IMR-90 (cell line): Measurements from ENCODE around the gene TMEM100. TPM values are rescaled to one million over a fixed set of nuclear protein-coding genes. Genes with fewer than 3 reads are reported as not detected.
"Not testable (repeated sequence)": the region's sequence is repeated elsewhere in the genome, so short reads cannot be mapped to it uniquely, and the experiment has no call there.

Source experiments
- ATAC-seq: fragments of 200-7000 bp; cut with Tn5 transposase; 2 replicates; pipeline ENCODE4 v1.9.1; 2020; ENCODE audit warnings: low read depth, mild to moderate bottlenecking, moderate library complexity
- BruUV-seq: library from RNA; stranded (reverse); fragments of 400-500 nt; replicated peaks from 2 replicates; lab custom pipeline; 2021; lab: Mats Ljungman, UMichigan
- CTCF ChIA-PET: fragments of 300-600 bp; formaldehyde crosslinking; extraction: SDS; loops from one replicate; lab custom pipeline; 2021; ENCODE audit warnings: antibody characterized with exemption; lab: Yijun Ruan, JAX
- POLR2A ChIA-PET: fragments of 300-600 bp; sonication (Branson Sonifier 250); formaldehyde crosslinking; loops from one replicate; lab custom pipeline; 2022; ENCODE audit warnings: antibody characterized with exemption; ENCODE audit not compliant: unreplicated experiment; lab: Charles Lee
- DNase-seq: peaks from one replicate; pipeline ENCODE4 v3.0.0; 2013
- H2AFZ ChIP-seq: replicated peaks from 2 replicates; pipeline ENCODE3; 2013; ENCODE audit warnings: low read length, mild to moderate bottlenecking; ENCODE audit not compliant: poor library complexity
- H2AK5ac ChIP-seq: 2 replicates; pipeline ENCODE4 v1.6.1; 2013; ENCODE audit warnings: low read depth, low read length, inconsistent platforms
- H2AK9ac ChIP-seq: replicated peaks from 2 replicates; pipeline ENCODE3; 2013; ENCODE audit warnings: mild to moderate bottlenecking, low read depth, low read length, moderate library complexity; ENCODE audit not compliant: poor library complexity
- H2BK120ac ChIP-seq: 2 replicates; pipeline ENCODE4 v1.6.1; 2013; ENCODE audit warnings: low read depth, low read length, inconsistent platforms
- H2BK15ac ChIP-seq: 3 replicates; pipeline ENCODE4 v1.6.1; 2013; ENCODE audit warnings: low read depth, low read length, inconsistent platforms
- H2BK20ac ChIP-seq: 2 replicates; pipeline ENCODE4 v1.6.1; 2013; ENCODE audit warnings: low read depth, mild to moderate bottlenecking, inconsistent platforms, low read length, moderate library complexity
- H2BK5ac ChIP-seq: 2 replicates; pipeline ENCODE4 v1.6.1; 2013; ENCODE audit warnings: mild to moderate bottlenecking, low read depth, low read length, inconsistent platforms; ENCODE audit not compliant: poor library complexity, severe bottlenecking
- H3K14ac ChIP-seq: replicated peaks from 2 replicates; pipeline ENCODE4 v1.6.1; 2013; ENCODE audit warnings: low read depth, low read length, inconsistent platforms
- H3K18ac ChIP-seq: 2 replicates; pipeline ENCODE4 v1.6.1; 2013; ENCODE audit warnings: low read depth, low read length, control low read depth
- H3K23ac ChIP-seq: 2 replicates; pipeline ENCODE4 v1.6.1; 2013; ENCODE audit warnings: low read depth, low read length, inconsistent platforms
- H3K27ac ChIP-seq: 2 replicates; pipeline ENCODE4 v1.5.1; 2013; ENCODE audit warnings: mild to moderate bottlenecking, control low read depth, low read length; ENCODE audit not compliant: insufficient read depth
- H3K27me3 ChIP-seq: 2 replicates; pipeline ENCODE4 v1.6.1; 2013; ENCODE audit warnings: low read length; ENCODE audit not compliant: control insufficient read depth, insufficient read depth
- H3K36me3 ChIP-seq: 2 replicates; pipeline ENCODE4 v1.6.1; 2013; ENCODE audit warnings: low read length, mixed read lengths; ENCODE audit not compliant: control insufficient read depth, insufficient read depth
- H3K4ac ChIP-seq: 2 replicates; pipeline ENCODE4 v1.6.1; 2013; ENCODE audit warnings: low read depth, low read length, inconsistent platforms
- H3K4me1 ChIP-seq: 2 replicates; pipeline ENCODE4 v1.6.1; 2013; ENCODE audit warnings: low read length, mixed read lengths; ENCODE audit not compliant: control insufficient read depth, insufficient read depth
- H3K4me2 ChIP-seq: 2 replicates; pipeline ENCODE4 v1.6.1; 2013; ENCODE audit warnings: low read depth, mild to moderate bottlenecking, control low read depth, low read length, moderate library complexity
- H3K4me3 ChIP-seq: 2 replicates; pipeline ENCODE4 v1.5.1; 2013; ENCODE audit warnings: low read depth, mild to moderate bottlenecking, control low read depth, low read length, moderate library complexity; ENCODE audit not compliant: insufficient read depth
- H3K56ac ChIP-seq: 2 replicates; pipeline ENCODE4 v1.6.1; 2013; ENCODE audit warnings: low read length, inconsistent platforms; ENCODE audit not compliant: insufficient read depth; ENCODE audit errors: extremely low read depth
- H3K79me1 ChIP-seq, 2 experiments: 2 replicates each; pipeline ENCODE4 v1.6.1; 2013; ENCODE audit warnings: low read length in 2 of 2, inconsistent platforms in 1 of 2, low read depth in 1 of 2
- H3K9ac ChIP-seq: 2 replicates; pipeline ENCODE4 v1.6.1; 2013; ENCODE audit warnings: low read depth, low read length, control low read depth
- H3K9me1 ChIP-seq: 2 replicates; pipeline ENCODE4 v1.6.1; 2013; ENCODE audit warnings: low read length, inconsistent platforms; ENCODE audit not compliant: insufficient read depth
- H3K9me3 ChIP-seq: 2 replicates; pipeline ENCODE4 v1.6.1; 2013; ENCODE audit warnings: low read length; ENCODE audit not compliant: control insufficient read depth, insufficient read depth
- H4K20me1 ChIP-seq: 2 replicates; pipeline ENCODE4 v1.6.1; 2013; ENCODE audit warnings: low read length, inconsistent platforms; ENCODE audit not compliant: insufficient read depth
- H4K5ac ChIP-seq: 2 replicates; pipeline ENCODE4 v1.6.1; 2013; ENCODE audit warnings: mild to moderate bottlenecking, low read depth, low read length, control low read depth
- H4K8ac ChIP-seq, 2 experiments: 2 replicates each; pipeline ENCODE4 v1.6.1; 2013; ENCODE audit warnings: low read depth in 2 of 2, low read length in 2 of 2, control low read depth in 1 of 2, inconsistent platforms in 1 of 2
- H4K91ac ChIP-seq: 2 replicates; pipeline ENCODE4 v1.6.1; 2013; ENCODE audit warnings: low read depth, low read length, inconsistent platforms; ENCODE audit not compliant: insufficient read depth
- dilution Hi-C: fragments of 300-500 bp; cut with HindIII; formaldehyde crosslinking; loops from one replicate; pipeline ENCODE4 v1.14.3; 2018; ENCODE audit warnings: low sequenced_read_pairs; ENCODE audit not compliant: unreplicated experiment
- in situ Hi-C: fragments of 300-500 bp; cut with MboI; formaldehyde crosslinking; loops from 3 replicates; pipeline ENCODE4 v1.14.3; 2019; ENCODE audit warnings: low sequenced_read_pairs, inconsistent platforms, mixed read lengths
- intact Hi-C: fragments of 100-400 bp; cut with micrococcal nuclease; formaldehyde crosslinking; loops from 2 replicates; pipeline ENCODE4 v1.10.0; 2022
- polyA plus RNA-seq, 3 experiments: library from polyadenylated mRNA; depleted of rRNA; stranded (reverse); fragments of >200 nt; gene quantifications; 2 replicates each; pipeline ENCODE4 v1.2.3, GENCODE V29; 2012; ENCODE audit warnings: low replicate concordance in 1 of 3
- total RNA-seq: library from RNA; depleted of rRNA; stranded (reverse); fragments of >200 nt; gene quantifications from 2 replicates; pipeline ENCODE4 v1.2.3, GENCODE V29; 2012; rRNA removed

Gene TMEM100
- total and polyA plus RNA-seq, 2 of the 4 experiments (the other 2 are of a cell fraction) = 0.21 to 0.36 TPM

- H3K56ac ChIP-seq, H2AK9ac ChIP-seq, CTCF ChIA-PET, H3K4me3 ChIP-seq, H3K27me3 ChIP-seq, H4K91ac ChIP-seq, in situ Hi-C loops, H3K9me3 ChIP-seq, intact Hi-C loops, dilution Hi-C loops, H3K4me2 ChIP-seq, ATAC-seq, H3K9me1 ChIP-seq, H4K5ac ChIP-seq, H3K79me1 ChIP-seq, H2AFZ ChIP-seq, H2BK15ac ChIP-seq, H2AK5ac ChIP-seq, DNase-seq, H4K20me1 ChIP-seq, H2BK5ac ChIP-seq, H2BK120ac ChIP-seq, POLR2A ChIA-PET, H3K14ac ChIP-seq, H4K8ac ChIP-seq, H3K27ac ChIP-seq, H3K9ac ChIP-seq, H3K23ac ChIP-seq, H2BK20ac ChIP-seq, BruUV-seq, H3K4ac ChIP-seq, H3K18ac ChIP-seq, H3K36me3 ChIP-seq, H3K4me1 ChIP-seq: not testable (repeated sequence)
Observed at GRCh38 chr17:55672010-55672409, 50.7 kb downstream of the TMEM100 start.

Other genes starting within 250 kb of the TMEM100 start
- not detected in 2 replicates for gene SMIM36, start 211.4 kb downstream of the TMEM100 start, total RNA-seq
- gene SMIM36, start 211.4 kb downstream of the TMEM100 start, polyA plus RNA-seq (2012; rRNA removed) = not detected in 2 replicates
- 12.9 and 18.1 TPM in 2 replicates for gene PCTP, start 28.2 kb upstream of the TMEM100 start, total RNA-seq
- 10.5 and 11.6 TPM in 2 replicates for gene PCTP, start 28.2 kb upstream of the TMEM100 start, polyA plus RNA-seq (2012; rRNA removed)